Subcutaneous abdominal adipose tissue (tissue), 5 donors: ENCODE data around the gene SBK1.
"Not testable (repeated sequence)": the region's sequence is repeated elsewhere in the genome, so short reads cannot be mapped to it uniquely, and the experiment has no call there.

Experiments
- H3K27ac ChIP-seq: one replicate; pipeline ENCODE4 v1.7.0; 2013; ENCODE audit warnings: low read depth, mild to moderate bottlenecking, inconsistent platforms, low read length, moderate library complexity
- H3K27me3 ChIP-seq, 5 donors: one replicate each; pipeline ENCODE4 v1.7.0; 2013; ENCODE audit warnings: low read length in 5 of 5, inconsistent platforms in 1 of 5; ENCODE audit not compliant: control insufficient read depth in 5 of 5, insufficient read depth in 4 of 5
- H3K36me3 ChIP-seq, 5 donors: one replicate each; pipeline ENCODE4 v1.7.0; 2013; ENCODE audit warnings: low read length in 5 of 5; ENCODE audit not compliant: control insufficient read depth in 5 of 5, insufficient read depth in 5 of 5
- H3K4me1 ChIP-seq, 5 donors: one replicate each; pipeline ENCODE4 v1.7.0; 2013; ENCODE audit warnings: low read length in 5 of 5, mild to moderate bottlenecking in 3 of 5, moderate library complexity in 1 of 5; ENCODE audit not compliant: control insufficient read depth in 5 of 5, insufficient read depth in 5 of 5
- H3K4me3 ChIP-seq, 5 donors: one replicate each; pipeline ENCODE4 v1.7.0; 2013; ENCODE audit warnings: low read length in 5 of 5, low read depth in 1 of 5
- H3K9ac ChIP-seq, 5 donors: one replicate each; pipeline ENCODE4 v1.7.0; 2013; ENCODE audit warnings: low read length in 5 of 5, mild to moderate bottlenecking in 4 of 5, moderate library complexity in 3 of 5
- H3K9me3 ChIP-seq, 5 donors: one replicate each; pipeline ENCODE4 v1.7.0; 2013; ENCODE audit warnings: low read length in 5 of 5; ENCODE audit not compliant: control insufficient read depth in 5 of 5
- donor health status: healthy.
- donor health status: healthy.
- donor health status: healthy.
- donor health status: healthy.
- donor health status: healthy.

SBK1 gene

DNA sequence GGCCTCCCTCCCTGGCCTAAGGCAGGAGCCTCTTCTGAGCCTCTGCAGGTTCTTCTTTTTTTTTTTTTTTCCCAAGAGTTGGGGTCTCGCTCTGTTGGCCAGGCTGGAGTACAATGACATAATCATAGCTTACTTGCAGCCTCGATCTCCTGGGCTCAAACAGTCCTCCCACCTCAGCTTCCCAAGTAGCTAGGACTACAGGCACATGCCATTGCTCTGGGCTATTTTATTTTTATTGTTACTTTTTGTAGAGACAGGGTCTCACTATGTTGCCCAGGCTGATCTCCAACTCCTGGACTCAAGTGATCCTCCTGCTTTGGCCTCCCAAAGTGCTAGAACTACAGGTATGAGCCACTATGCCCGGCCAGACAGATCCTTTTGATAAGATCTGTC lies 32.6 kb downstream of the SBK1 start:
- no peaks in the 10 kb centered on the region for H3K4me1 ChIP-seq
- no peaks in the 10 kb centered on the region for H3K36me3 ChIP-seq
- no peak overlapping the region for H3K27ac ChIP-seq
- H3K9ac ChIP-seq, result no peak overlapping the region
- no peaks in the 10 kb centered on the region for H3K9me3 ChIP-seq
- peaks cover 0 to 2% (median 0%) of the 10 kb centered on the region in 5 donors for H3K27me3 ChIP-seq
- H3K4me3 ChIP-seq, result no peak overlapping the region

DNA sequence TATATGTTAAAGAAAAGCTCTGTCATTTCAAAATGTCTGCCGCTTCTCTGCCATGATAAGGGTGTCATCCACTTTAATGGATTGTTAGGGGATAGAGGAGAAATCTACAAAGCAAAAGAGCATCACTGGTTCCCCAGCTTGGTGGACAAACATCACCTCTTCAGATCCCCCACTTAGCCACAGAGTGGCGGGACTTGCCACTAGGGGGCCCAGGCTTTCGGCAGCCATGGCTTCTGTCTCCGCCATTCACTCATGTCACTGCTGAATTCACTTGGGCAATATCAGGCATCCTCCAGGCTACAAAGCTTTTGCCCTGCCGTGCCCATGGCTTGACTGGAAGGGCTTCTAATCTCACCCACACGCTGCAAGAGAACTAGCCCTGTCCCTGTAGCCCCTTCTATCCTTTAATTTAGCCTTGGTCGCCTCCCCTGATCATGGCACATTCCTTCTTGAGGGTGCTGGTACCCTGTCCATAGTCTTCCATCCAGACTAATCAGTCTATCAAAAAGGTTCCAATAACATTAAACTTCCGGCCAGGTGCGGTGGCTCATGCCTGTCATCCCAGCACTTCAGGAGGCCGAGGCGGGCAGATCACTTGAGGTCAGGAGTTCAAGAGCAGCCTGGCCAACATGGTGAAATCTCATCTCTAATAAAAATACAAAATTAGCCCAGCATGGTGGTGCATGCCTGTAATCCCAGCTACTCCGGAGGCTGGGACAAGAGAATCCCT lies 34.7 kb downstream of the SBK1 start:
- Histone ChIP-seq H3K9me3 (no peaks in the 10 kb centered on the region), H3K9ac (no peak overlapping the region), H3K4me1 (no peaks in the 10 kb centered on the region), H3K4me3 (no peak overlapping the region), H3K36me3 (no peaks in the 10 kb centered on the region), H3K27me3 (no peaks in the 10 kb centered on the region), H3K27ac (no peak overlapping the region)

DNA sequence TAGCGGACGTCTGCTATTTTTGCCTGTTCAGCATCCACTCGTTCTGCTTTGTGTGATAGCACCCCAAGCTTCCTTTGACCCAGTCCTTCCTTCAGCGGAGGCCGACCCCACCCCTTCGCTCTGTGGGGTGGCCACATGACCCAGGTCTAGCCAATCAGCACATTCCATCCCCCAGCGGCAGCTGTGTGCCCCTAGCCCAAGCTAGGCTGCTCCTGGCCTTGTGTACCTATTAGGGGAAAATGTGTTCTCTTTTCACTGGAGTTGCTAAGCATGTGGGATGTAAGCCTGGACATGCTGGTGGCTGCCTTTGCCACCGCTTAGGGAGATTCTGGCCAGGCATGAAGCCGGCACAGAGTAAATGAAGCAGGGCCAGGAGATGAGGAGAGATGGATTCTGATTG lies 37.9 kb downstream of the SBK1 start:
- not testable (repeated sequence) for H3K4me1 ChIP-seq, H3K9me3 ChIP-seq, H3K36me3 ChIP-seq, H3K27me3 ChIP-seq, H3K27ac ChIP-seq, H3K4me3 ChIP-seq, H3K9ac ChIP-seq

DNA sequence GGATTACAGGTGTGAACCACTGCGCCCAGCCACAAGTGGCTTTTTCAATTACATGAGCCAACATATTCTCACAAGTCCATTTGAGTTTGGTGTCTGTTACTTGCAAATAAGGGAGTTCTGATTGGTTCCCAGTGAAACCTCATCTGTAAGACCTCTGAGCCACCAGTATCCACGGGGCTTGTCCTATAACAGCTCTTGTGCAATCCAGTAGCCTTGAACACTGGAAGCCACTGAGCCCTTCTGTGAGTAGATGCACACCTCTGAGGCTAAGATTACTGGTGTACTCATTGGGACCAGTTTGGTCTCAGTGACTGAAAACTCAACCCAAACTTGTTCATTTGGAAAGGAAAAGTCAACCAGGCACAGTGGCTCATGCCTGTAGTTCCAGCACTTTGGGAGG lies 38.7 kb downstream of the SBK1 start:
- H3K9ac ChIP-seq, H3K36me3 ChIP-seq, H3K9me3 ChIP-seq, H3K4me1 ChIP-seq, H3K4me3 ChIP-seq, H3K27me3 ChIP-seq, H3K27ac ChIP-seq: not testable (repeated sequence)

DNA sequence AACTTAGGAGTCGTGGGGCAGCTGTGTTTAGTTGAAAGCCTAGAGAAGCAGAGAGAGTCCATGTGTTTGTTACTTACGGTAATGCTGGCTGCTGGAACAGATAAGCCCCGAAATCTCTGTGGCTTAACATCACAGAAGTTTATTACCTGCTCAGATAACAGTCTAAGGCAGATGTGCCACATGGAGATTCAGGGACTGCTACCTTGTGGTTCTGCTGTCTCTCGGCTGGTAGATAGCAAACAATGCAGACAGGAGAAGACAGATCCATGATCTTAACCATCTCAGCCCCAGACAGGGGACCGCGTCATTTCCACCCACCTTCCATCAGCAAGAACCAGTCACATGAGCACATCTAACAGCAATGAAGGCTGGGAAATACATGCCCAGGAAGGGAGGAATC lies 40.3 kb downstream of the SBK1 start:
- H3K9me3 ChIP-seq, H3K9ac ChIP-seq, H3K27ac ChIP-seq, H3K4me3 ChIP-seq, H3K27me3 ChIP-seq, H3K4me1 ChIP-seq, H3K36me3 ChIP-seq: not testable (repeated sequence)

DNA sequence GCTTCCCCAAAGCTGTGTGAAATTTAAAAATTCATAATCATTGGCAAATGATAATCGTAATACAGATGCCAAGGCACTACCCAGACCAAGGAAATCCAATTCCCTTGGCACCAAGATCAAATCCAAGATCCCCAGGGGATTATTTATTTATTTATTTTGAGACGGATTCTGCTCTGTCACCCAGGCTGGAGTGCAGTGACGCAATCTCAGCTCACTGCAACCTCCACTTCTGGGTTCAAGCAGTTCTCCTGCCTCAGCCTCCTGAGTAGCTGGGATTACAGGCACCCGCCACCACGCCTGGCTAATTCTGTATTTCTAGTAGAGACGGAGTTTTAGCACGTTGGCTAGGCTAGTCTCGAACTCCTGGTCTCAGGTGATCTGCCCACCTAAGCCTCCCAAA lies 43.4 kb downstream of the SBK1 start:
- not testable (repeated sequence) for H3K4me1 ChIP-seq, H3K27ac ChIP-seq, H3K4me3 ChIP-seq, H3K36me3 ChIP-seq, H3K9ac ChIP-seq, H3K27me3 ChIP-seq, H3K9me3 ChIP-seq

DNA sequence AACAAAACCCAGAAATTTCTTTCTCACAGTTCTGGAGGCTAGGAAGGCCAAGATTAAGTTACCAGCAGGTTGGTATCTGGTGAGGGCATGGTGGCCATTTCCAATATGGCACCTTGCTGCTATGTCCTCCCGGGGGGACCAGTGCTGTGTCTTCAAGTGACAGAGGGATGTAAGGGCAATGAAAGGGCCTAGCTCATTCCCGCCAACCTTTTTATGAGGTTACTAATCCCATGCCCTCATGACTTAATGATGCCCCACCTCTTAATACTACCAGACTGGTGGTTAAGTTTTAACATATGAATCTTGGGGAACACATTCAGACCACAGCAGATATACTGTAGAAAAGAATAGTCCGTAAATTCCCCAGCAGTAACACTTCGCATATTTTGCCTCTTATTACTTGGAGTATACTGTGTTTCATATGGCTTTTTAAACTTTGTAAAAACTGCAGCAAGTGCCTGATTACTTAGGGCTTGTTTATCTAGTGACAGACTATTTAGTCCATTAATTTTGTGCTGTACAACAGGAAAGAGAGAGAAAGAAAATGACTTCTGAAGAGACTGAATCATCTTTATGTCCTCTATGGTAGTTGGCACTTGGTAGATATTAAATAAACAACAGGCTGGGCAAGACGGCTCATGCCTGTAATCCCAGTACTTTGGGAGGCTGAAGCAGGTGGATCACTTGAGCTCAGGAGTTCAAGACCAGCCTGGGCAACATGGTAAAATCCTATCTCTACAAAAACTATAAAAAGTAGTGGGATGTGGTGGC lies 44.8 kb downstream of the SBK1 start:
- not testable (repeated sequence) for H3K4me1 ChIP-seq, H3K9me3 ChIP-seq, H3K27me3 ChIP-seq, H3K9ac ChIP-seq, H3K4me3 ChIP-seq, H3K27ac ChIP-seq, H3K36me3 ChIP-seq

DNA sequence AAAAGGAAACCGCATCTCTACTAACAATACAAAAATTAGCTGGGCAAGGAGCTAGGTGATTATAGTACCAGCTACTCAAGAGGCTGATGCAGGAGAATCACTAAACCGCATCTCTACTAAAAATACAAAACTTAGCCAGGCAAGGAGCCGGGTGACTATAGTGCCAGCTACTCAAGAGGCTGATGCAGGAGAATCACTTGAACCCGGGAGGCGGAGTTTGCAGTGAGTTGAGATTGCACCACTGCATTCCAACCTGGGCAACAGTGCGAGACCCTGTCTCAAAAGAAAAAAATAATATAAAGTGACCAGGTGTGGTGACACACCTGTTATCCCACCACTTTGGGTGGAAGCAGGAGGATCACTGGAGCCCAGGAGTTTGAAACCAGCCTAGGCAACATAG lies 45.9 kb downstream of the SBK1 start:
- H3K27me3 ChIP-seq, result not testable (repeated sequence)

DNA sequence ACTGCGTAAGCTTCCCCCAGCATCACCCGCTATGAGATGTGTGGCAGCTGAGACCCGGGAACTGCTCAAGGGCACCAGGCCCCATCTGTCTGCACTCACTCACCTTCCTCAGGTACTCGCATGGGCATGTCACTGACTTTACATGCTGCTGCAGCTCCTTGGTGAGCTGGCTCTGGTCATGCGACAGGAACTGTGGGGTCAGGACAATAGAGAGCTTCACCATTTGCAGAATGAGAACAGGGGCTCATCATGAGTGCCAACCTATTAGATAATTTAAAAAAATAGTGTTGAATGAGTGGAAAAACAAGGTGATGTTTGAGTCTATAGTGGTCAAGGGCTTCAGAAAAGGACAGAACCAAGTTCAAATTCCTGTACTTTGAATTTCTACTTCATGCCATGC lies 70.3 kb downstream of the SBK1 start:
- not testable (repeated sequence) for H3K27ac ChIP-seq, H3K4me1 ChIP-seq, H3K9ac ChIP-seq, H3K36me3 ChIP-seq, H3K4me3 ChIP-seq, H3K27me3 ChIP-seq, H3K9me3 ChIP-seq

More for the DNA sequence above, 45.9 kb downstream of the SBK1 start:
- H3K9ac ChIP-seq, H3K4me3 ChIP-seq, H3K4me1 ChIP-seq, H3K27ac ChIP-seq, H3K9me3 ChIP-seq, H3K36me3 ChIP-seq: not testable (repeated sequence)

DNA sequence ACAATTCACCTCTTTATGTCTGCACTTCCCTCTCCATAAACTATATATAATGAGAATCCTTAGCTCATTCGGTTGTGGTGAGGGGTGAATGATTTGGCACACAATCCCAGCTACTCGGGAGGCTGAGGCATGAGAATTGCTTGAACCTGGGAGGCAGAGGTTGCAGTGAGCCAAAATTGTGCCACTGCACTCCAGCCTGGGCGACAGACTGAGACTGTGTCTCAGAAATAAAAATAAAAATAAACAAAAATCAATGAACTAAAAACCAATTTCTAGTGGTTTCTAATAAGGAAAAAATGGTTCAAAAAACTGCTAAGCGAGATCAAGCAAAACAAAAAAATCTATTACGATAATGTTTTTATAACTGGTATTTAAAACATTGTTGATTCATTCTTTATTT lies 71.1 kb downstream of the SBK1 start, which contains the start of gene NPIPB6:
NPIPB6 (minus strand) TSS at position 101 of the 400 bp plus-strand sequence. CDS start 686 bp downstream, outside the sequence.
- not testable (repeated sequence) for H3K4me3 ChIP-seq, H3K9ac ChIP-seq, H3K9me3 ChIP-seq, H3K36me3 ChIP-seq, H3K4me1 ChIP-seq, H3K27ac ChIP-seq, H3K27me3 ChIP-seq
